ENCODE data around the gene ID1.
"Not testable (repeated sequence)": the region's sequence is repeated elsewhere in the genome, so short reads cannot be mapped to it uniquely, and the experiment has no call there.

ID1 gene

GRCh38 chr20:31573555-31574321 lies 31.4 kb upstream of the ID1 start:
- DNase-seq, result no peak

DNA sequence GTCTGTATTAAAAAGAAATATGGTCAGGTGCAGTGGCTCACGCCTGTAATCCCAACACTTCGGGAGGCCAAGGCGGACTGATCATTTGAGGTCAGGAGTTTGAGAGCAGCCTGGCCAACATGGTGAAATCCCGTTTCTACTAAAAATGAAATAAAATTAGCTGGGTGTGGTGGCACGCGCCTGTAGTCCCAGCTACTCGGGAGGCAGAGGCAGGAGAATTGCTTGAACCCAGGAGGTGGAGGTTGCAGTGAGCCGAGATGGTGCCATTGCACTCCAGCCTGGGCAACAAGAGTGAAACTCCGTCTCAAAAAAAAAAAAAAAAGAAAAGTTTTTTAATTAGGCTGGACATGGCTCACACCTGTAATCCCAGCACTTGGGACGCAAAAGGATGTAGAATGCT lies 30.1 kb upstream of the ID1 start:
- not testable (repeated sequence) for DNase-seq

- no peak for DNase-seq
Observed at GRCh38 chr20:31576751-31577150, 28.3 kb upstream of the ID1 start.

- no peak for DNase-seq
Observed at GRCh38 chr20:31577194-31577593, 27.9 kb upstream of the ID1 start.

DNA sequence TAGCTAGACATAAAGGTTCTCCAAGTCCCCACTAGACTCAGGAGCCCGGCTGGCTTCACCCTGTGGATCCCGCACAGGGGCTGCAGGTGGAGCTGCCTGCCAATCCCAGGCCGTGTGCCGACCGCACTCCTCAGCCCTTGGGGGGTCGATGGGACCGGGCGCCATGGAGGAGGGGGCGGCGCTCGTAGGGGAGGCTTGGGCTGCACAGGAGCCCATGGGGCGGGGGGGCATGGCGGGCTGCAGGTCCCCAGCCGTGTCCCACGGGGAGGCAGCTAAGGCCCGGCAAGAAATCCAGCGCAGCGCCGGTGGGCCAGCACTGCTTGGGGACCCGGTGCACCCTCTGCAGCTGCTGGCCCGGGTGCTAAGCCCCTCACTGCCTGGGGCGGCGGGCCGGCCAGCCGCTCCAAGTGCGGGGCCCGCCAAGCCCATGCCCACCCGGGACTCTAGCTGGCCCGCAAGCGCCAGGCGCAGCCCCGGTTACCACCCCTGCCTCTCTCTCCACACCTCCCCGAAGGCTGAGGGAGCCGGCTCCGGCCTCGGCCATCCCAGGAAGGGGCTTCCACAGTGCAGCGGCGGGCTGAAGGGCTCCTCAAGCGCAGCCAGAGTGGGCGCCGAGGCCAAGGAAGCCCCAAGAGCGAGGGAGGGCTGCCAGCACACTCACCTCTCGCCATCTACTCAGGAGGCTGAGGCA lies 26.5 kb upstream of the ID1 start:
- DNase-seq, result no peak

DNA sequence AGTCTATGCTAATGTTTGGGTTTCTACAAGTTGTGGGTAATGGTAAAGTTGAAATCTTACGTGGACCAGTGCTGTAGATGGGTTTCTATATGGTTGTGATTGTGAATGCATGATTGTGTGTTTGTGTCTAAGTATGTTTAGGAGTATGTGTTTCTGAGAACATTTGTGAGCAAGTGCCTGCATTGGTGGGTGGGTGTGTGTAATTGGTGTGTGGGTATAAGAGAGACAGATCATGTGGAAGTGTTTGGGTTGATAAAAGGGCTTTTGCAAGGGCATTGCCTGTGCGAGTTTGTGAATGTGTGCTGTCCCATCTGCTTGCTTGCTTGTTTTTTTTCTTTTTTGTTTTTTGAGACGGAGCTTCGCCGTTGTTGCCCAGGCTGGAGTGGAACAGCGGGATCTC lies 25.8 kb upstream of the ID1 start:
- DNase-seq, result no peak

DNA sequence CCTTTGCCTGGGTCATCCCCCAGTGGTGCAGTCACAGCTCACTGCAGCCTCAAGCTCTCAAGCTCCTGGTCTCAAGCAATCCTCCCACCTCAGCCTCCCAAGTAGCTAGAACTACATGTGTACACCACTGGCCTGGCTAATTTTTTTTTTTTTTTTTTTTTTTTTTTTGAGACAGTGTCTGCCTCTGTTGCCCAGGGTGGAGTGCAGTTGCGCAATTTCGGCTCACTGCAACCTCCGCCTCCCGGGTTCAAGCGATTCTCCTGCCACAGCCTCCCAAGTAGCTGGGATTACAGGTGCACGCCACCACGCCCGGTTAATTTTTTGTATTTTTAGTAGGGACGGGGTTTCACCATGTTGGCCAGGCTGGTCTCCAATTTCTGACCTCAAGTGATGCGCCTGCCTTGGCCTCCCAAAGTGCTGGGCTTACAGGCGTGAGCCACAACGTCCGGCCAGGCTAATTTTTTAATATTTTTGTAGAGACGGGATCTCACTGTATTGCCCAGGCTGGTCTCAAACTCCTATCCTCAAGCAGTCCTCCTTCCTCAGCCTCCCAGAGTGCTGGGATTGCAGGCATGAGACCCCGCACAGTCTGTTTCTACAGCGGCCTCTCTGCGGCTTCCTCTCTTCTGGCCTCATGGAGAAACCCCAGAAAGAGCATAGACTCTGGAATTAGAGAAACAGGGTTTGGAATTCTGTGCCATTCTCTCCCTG lies 25.0 kb upstream of the ID1 start:
- DNase-seq, result not testable (repeated sequence)

DNA sequence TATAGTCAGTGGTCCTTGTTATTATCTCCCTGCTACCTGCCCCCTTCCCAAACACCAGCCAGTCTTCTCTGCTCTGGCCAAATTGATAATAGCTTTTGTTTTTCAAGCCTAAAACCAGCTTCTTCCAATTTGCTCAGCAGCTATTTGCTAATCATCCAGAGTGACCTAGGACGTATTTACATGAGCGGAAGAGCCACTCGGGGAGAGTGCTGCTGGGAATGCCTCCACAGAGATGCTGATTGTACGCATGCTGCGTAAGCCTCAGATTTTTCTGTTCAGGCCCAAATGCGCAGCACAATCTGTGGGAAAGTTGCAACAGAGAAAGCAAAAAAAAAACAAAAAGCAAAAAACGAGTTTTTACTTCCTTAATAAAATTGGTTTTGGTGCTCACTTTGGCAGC lies 24.4 kb upstream of the ID1 start:
- DNase-seq, result no peak

- no peak for DNase-seq
Observed at GRCh38 chr20:31581391-31581790, 23.7 kb upstream of the ID1 start.

DNA sequence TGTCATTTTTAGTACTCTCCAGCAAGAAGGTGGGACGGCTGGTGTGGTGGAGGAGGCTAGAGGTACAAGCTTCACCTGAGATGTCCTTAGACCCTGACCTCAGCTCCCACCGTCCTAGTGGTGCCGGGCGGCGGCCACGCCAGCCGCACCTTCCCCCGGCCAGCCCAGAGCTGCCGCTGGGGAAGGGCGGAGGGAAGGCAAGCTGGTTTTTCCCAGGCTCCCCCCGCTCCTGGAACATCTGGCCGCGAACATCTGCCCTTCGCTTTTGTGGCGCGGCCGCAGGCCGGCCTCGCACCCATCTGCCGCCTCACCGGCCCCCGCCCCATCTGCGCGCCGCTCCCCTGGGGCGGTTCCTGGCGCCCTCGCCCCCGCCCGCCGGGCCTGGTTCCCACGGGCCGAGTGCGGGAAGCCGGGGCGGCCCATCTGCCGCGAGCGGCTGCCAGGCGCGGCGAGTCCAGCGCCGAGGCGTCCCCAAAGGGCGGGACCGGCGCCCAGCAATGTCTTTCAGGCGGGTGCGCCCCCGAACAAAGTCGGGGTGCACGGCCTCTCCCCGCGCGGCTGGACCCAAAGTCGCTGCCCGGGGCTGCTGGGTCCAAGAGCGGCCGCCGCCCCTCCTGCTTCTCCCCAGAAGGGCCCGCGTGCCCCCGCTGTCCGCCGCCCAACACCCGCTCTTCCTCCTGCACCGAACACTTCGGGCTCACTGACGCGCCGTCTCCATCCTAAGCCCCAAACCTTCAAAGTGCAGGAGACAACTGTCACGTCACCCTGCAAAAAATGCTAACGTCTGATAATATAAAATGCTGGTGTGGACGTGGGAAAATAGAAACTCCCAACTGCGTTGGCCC lies 17.3 kb upstream of the ID1 start:
- no peak for DNase-seq

GRCh38 chr20:31590717-31591225 lies 14.3 kb upstream of the ID1 start:
- DNase-seq, result no peak

GRCh38 chr20:31593221-31594001 lies 11.7 kb upstream of the ID1 start:
- no peak for DNase-seq

GRCh38 chr20:31594002-31594557 lies 11.0 kb upstream of the ID1 start:
- DNase-seq, result no peak

DNA sequence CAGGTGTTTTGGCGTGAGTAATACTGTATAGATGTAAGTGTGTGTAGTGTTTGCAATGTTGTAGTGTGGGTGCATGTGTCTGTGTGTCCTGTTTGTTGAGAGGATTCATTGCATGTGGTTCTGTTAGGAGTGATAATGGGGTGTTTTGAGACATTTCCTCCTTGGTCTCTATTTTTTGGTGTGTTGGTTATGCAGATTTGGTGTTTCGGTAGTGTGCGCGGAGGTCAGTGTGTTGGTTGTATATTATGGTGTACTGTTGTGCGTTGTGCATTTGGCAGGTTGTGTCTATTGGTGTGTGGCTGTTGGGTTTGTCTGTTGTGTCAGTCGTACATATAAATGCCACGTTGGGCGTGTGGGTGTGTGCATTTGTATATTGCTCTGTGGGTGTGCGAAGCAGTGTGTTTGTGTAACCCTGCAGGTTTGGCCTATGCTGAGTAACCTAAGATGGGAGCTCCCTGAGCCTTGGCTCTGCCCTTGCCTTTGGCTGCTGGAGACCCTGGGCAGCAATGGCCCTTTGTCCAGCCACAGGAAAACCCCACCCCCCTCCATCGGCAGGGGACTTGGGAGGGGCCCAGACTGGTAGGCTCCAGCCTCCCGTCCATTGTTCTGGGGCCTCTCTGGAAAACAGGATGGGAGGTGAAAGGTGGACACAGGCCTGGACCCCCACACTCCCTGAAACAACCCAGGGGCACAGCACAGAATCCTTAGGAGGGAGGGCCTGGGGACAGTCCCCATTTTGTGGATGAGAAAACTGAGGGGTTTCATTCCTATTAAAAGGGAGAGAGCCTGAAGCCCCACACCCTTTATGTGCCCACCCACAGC lies 10.3 kb upstream of the ID1 start:
- DNase-seq, result no peak

- no peak for DNase-seq
Observed at GRCh38 chr20:31595380-31595653, 9.8 kb upstream of the ID1 start.

DNA sequence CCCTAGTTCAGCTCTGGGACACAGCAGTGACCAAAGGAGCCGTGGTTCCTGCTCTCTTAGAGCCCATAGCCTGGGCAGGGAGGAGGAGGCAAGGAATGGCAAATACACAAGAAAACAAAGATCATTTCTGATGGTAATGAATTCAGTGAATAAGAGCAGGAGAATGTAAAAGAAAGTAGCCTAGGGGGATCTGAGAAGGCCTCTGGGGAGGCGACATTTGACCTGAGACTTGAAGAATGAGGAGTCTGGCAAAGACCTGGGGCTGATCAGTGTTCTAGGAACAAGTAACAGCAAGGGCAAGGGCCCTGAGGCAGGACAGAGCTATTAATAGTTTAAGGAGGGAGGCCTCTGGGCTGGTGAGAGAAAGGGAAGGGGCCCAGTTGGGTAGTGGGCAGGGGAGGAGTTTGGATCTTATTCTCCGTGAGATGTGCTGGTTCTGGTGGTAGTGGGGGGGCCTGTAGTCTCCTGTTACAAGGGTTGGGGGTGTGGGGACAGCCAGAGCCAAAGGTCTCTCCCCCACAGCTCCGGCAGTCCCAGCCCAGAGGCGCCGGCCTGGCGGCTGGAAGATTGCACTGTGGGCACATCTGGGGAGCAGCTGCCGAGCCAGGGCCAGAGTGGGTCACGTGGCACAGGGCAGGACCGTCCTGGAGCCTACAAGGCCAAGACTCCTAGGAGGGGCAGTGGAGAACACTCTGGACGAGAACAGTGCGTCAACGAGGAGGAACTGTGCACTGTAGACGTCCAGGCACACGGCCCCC lies 9.3 kb upstream of the ID1 start:
- no peak for DNase-seq

GRCh38 chr20:31596412-31596715 lies 8.7 kb upstream of the ID1 start:
- not testable (repeated sequence) for DNase-seq

DNA sequence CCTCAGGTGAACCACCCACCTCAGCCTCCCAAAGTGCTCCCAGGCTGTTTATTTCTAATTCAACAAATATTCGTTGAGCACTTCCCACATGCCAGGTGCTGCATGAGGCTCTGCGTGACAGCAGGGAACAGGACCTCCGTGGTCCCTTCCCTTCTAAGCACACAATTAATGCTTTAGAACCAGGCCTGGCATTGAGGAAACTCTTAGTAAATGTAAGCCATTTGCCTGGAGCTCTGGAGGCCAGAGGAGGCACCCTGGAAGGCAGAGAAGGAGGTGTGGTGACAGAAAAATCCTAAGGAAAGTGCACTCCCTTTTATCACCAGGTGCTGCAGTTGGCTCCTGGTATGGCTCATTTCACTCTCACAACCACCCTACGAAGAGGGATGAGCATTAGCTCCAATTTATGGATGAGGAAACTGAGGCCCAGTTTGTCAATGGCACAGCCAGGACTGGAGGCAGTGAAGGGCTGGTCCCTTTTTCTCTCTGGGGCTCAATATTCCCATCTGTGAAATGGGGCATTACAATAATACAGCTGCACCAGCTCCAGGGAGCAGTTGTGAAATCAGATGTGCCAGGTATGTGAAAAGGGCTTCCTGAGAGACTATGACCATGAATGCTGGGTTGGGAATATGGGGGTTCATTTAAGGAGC lies 8.1 kb upstream of the ID1 start:
- DNase-seq, result no peak

GRCh38 chr20:31597481-31597855 lies 7.6 kb upstream of the ID1 start:
- no peak for DNase-seq

DNA sequence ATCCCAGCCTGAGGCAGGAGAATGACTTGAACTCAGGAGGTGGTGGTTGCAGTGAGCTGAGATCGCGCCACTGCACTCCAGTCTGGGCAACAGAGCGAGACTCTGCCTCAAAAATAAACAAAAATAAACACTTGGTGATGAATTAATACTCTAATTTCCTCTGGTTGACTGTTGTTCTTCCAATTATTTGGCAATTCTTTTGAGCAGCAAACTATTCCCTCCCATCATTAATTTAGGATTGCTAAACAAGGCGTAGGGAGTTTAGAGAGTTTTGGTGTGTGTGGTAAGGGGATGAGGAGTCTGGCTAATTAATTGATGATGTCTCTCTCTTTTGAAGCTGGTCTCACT lies 2.7 kb upstream of the ID1 start:
- no peak for DNase-seq

Data from 8988T (cell line).